Measurements from ENCODE around the gene DOCK8.
"Not testable (repeated sequence)": the region's sequence is repeated elsewhere in the genome, so short reads cannot be mapped to it uniquely, and the experiment has no call there.

The DOCK8 gene

GRCh38 chr9:392077-392804 is 177.6 kb downstream of the DOCK8 start:
- DNase-seq (ENCODE audit: extremely low spot score, insufficient read length, low read depth), result no peak
- FAIRE-seq, result no peak

- FAIRE-seq (no peak), DNase-seq (ENCODE audit: extremely low spot score, insufficient read length, low read depth) (no peak)
Observed at GRCh38 chr9:394347-395052, 179.8 kb downstream of the DOCK8 start.

- DNase-seq (ENCODE audit: extremely low spot score, insufficient read length, low read depth), result no peak
- FAIRE-seq, result no peak
Observed at GRCh38 chr9:396396-396795, 181.7 kb downstream of the DOCK8 start.

GRCh38 chr9:398085-398484 is 183.4 kb downstream of the DOCK8 start:
- no peak for FAIRE-seq
- DNase-seq (ENCODE audit: extremely low spot score, insufficient read length, low read depth), result no peak

- DNase-seq (ENCODE audit: extremely low spot score, insufficient read length, low read depth), result no peak
- no peak for FAIRE-seq
Observed at GRCh38 chr9:401223-401622, 186.6 kb downstream of the DOCK8 start.

- DNase-seq (ENCODE audit: extremely low spot score, insufficient read length, low read depth), result no peak
- no peak for FAIRE-seq
Observed at GRCh38 chr9:404234-404633, 189.6 kb downstream of the DOCK8 start.

- FAIRE-seq (no peak), DNase-seq (ENCODE audit: extremely low spot score, insufficient read length, low read depth) (no peak)
Observed at GRCh38 chr9:405341-405740, 190.7 kb downstream of the DOCK8 start.

GRCh38 chr9:406886-407654 is 192.4 kb downstream of the DOCK8 start:
- DNase-seq (ENCODE audit: extremely low spot score, insufficient read length, low read depth) (no peak), FAIRE-seq (no peak)

GRCh38 chr9:409655-410054 is 195.0 kb downstream of the DOCK8 start:
- not testable (repeated sequence) for FAIRE-seq; DNase-seq (ENCODE audit: extremely low spot score, insufficient read length, low read depth)

GRCh38 chr9:414595-414994 is 199.9 kb downstream of the DOCK8 start:
- no peak for DNase-seq (ENCODE audit: extremely low spot score, insufficient read length, low read depth)
- no peak for FAIRE-seq

GRCh38 chr9:419571-420171 is 205.0 kb downstream of the DOCK8 start:
- FAIRE-seq (no peak), DNase-seq (ENCODE audit: extremely low spot score, insufficient read length, low read depth) (no peak)

- FAIRE-seq, result no peak
Observed at GRCh38 chr9:421896-422295, 207.2 kb downstream of the DOCK8 start.

GRCh38 chr9:426264-426663 is 211.6 kb downstream of the DOCK8 start:
- DNase-seq (ENCODE audit: extremely low spot score, insufficient read length, low read depth) (no peak), FAIRE-seq (no peak)

More at GRCh38 chr9:421896-422295, 207.2 kb downstream of the DOCK8 start:
- DNase-seq (ENCODE audit: extremely low spot score, insufficient read length, low read depth), result no peak

- DNase-seq (ENCODE audit: extremely low spot score, insufficient read length, low read depth), result no peak
- FAIRE-seq, result no peak
Observed at GRCh38 chr9:426976-427375, 212.3 kb downstream of the DOCK8 start.

- DNase-seq (ENCODE audit: extremely low spot score, insufficient read length, low read depth) (no peak), FAIRE-seq (no peak)
Observed at GRCh38 chr9:431701-432100, 217.0 kb downstream of the DOCK8 start.

GRCh38 chr9:436482-436881 is 221.8 kb downstream of the DOCK8 start:
- FAIRE-seq, result no peak
- no peak for DNase-seq (ENCODE audit: extremely low spot score, insufficient read length, low read depth)

- FAIRE-seq, result no peak
Observed at GRCh38 chr9:437066-437465, 222.4 kb downstream of the DOCK8 start.

GRCh38 chr9:437574-438001 is 222.9 kb downstream of the DOCK8 start:
- no peak for DNase-seq (ENCODE audit: extremely low spot score, insufficient read length, low read depth)
- no peak for FAIRE-seq

More at GRCh38 chr9:437066-437465, 222.4 kb downstream of the DOCK8 start:
- DNase-seq (ENCODE audit: extremely low spot score, insufficient read length, low read depth), result no peak

GRCh38 chr9:438066-438465 is 223.4 kb downstream of the DOCK8 start:
- DNase-seq (ENCODE audit: extremely low spot score, insufficient read length, low read depth), result no peak
- no peak for FAIRE-seq

- FAIRE-seq (no peak), DNase-seq (ENCODE audit: extremely low spot score, insufficient read length, low read depth) (no peak)
Observed at GRCh38 chr9:438961-439768, 224.5 kb downstream of the DOCK8 start.
